IPS-15b (cell line): ENCODE data around the gene DRGX.

ENCODE experiments used
- H3K27me3 ChIP-seq: one replicate; pipeline ENCODE4 v1.6.1; 2013; ENCODE audit warnings: low read length; ENCODE audit not compliant: control insufficient read depth, insufficient read depth
- H3K36me3 ChIP-seq: one replicate; pipeline ENCODE4 v1.6.1; 2013; ENCODE audit warnings: low read length; ENCODE audit not compliant: control insufficient read depth, insufficient read depth
- H3K4me1 ChIP-seq: one replicate; pipeline ENCODE4 v1.6.1; 2013; ENCODE audit warnings: mild to moderate bottlenecking, low read length; ENCODE audit not compliant: control insufficient read depth, insufficient read depth
- H3K4me3 ChIP-seq: one replicate; pipeline ENCODE4 v1.5.1; 2013; ENCODE audit warnings: low read depth, low read length
- H3K9ac ChIP-seq: one replicate; pipeline ENCODE4 v1.6.1; 2013; ENCODE audit warnings: low read depth, mild to moderate bottlenecking, low read length
- H3K9me3 ChIP-seq: one replicate; pipeline ENCODE4 v1.6.1; 2013; ENCODE audit warnings: mild to moderate bottlenecking, low read length; ENCODE audit not compliant: control insufficient read depth, insufficient read depth

Gene DRGX

DNA sequence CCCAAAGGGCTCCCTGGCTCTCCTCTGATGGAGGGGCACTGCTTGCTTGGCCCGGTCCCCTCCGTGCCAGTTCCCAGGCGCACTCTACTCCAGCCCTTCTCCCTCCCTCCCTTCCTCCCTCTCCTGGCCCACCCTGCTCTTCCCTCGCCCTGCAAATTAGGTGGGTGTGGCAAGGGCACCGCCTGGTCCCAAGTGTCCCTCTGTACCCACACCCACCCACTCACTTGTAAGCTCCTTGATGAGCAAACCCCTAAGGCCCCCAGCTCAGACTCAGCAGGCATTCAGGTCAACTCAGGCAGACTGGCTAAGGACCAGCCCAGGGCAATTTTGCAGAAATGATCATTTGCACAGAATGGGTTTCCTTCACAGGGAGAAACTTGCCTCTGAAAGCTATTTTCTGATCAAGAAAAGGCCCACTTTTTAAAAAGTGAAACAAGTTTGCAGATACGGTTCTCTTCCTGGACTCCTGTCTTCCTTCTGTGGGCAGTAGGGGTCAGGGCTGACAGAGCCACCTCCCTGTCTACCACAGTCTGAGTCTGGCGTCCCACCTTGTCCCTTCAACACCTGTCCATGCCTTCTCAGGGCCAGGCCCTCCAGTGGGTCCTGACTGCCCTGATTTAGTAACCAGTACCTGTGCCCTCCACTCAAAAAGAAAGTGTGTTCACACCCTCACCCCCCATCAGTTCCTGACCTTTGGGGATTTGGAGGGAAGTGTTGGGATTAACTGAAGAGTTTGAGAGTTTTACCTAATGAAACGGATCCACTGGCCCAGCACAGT is 68.7 kb downstream of the DRGX start:
- no peak overlapping the region for H3K4me3 ChIP-seq
- H3K4me1 ChIP-seq, result no peaks in the 10 kb centered on the region
- H3K36me3 ChIP-seq, result no peaks in the 10 kb centered on the region
- no peaks in the 10 kb centered on the region for H3K27me3 ChIP-seq
- H3K9ac ChIP-seq, result no peak overlapping the region
- no peaks in the 10 kb centered on the region for H3K9me3 ChIP-seq

DNA sequence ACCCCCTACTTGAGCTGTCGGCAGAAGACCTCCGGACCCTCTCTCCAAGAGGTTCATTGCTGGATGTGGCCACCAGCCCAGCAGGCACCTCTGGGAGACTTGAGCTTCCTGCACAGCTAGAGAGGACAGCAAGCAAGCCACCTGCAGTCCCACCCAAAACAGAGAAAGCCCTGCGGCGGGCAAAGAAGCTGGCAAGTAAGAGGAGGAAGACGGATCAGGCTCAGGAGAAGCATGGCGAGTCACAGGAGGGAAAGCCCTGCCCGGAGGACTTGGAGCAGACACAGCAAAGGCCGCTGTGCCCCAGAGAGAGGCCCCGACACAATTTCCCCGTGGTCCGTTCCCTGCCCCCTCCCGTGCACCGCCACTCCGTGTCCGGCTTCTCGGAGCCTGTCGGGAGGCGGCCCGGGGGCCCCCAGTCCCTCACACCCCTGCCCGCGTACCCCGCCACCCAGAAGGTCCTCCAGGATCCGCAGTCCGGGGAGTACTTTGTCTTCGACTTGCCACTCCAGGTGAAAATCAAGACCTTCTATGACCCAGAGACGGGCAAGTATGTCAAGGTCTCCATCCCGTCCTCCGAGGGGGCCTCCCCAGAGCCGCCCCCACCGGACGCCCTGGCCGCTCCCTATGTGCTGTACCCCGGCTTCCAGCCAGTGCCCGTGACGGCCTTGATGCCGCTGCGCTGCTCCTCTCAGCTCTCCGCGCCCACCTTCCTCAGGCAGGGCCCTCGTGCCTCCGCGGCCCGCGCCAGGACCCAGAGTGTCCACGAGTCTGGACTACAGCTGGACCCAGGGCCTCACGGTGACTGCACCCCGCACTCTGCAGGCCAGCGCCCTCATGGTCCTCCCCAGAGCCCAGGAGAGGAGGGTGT is 69.7 kb downstream of the DRGX start:
- Histone ChIP-seq H3K4me1 (no peaks in the 10 kb centered on the region), H3K9me3 (no peaks in the 10 kb centered on the region), H3K4me3 (no peak overlapping the region), H3K9ac (no peak overlapping the region), H3K36me3 (no peaks in the 10 kb centered on the region), H3K27me3 (no peaks in the 10 kb centered on the region)

DNA sequence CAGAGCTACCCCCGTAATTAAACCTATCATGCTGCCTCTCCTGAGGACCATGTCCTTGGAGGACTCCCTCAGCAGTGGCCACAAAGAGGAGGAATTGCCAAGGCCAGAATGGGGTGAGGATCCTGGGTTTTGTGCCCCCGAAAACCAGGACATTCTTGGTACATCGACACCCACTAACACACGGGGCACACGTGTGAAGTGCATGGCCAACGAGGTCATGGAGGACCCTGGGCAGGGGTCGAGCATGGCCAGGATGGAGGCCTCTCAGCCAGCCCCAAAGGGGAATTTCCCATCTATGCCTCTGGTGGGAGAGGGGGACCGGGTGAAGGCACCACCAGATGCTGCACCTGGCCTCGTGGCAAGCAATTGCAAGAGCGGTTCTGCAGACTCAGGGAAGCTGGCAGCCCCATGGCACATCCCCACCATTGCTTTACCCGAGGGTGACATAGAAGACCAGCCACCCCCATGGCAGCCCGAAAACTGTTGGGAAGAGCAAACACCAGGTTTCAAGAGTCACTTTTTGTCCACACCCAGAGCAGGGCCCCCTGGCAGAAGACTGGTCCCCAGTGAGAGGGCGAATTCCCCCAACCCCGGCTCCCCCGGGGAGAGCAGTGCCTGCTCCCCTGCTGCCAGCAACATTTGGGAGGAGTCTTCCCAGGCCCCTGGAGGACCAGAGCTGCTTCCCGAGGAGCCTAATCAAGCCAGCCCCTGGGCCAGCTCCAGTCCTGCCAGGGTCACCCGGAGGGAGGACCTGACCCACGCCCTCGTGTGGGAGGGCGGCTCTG is 70.6 kb downstream of the DRGX start:
- H3K36me3 ChIP-seq, result no peaks in the 10 kb centered on the region
- no peak overlapping the region for H3K4me3 ChIP-seq
- no peaks in the 10 kb centered on the region for H3K4me1 ChIP-seq
- no peaks in the 10 kb centered on the region for H3K9me3 ChIP-seq
- H3K27me3 ChIP-seq, result no peaks in the 10 kb centered on the region
- no peak overlapping the region for H3K9ac ChIP-seq

DNA sequence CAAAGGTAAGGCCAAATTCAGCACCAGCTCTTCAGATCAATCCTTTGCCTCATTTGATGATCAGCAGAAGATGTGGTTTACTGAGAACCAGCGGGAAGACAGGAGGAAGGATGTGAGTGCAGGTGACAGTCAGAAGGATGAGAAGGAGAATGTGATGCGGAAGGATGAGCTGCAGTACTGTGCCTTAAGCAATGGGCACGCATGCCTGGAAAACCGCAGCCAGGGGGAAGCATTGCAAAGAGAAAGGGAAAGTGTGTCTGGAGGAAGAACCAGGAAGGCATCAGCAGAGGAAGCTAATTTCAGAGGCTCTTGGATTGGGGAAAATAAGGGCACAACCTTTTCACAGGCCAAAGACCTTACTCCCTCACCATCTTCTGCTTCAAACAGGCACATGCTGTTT is 71.2 kb downstream of the DRGX start:
- Histone ChIP-seq H3K27me3 (no peaks in the 10 kb centered on the region), H3K9me3 (no peaks in the 10 kb centered on the region), H3K4me1 (no peaks in the 10 kb centered on the region), H3K4me3 (no peak overlapping the region), H3K36me3 (no peaks in the 10 kb centered on the region), H3K9ac (no peak overlapping the region)

DNA sequence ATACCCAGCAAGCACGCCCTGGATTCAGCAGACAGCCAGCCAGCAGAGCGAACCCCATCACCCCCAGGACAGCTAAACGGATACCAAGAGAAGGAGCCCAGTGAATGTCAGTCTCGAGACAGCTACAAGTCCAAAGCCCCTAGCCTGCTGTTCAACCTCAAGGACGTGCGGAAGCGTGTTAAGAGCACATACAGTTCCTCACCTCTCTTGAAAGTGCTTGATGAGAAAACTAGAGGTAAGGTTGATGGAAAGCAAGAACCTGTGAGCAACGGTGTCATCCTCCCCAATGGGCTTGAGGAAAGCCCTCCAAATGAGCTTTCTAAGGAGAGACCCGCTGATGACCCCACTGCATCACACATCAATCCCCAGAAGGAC is 72.0 kb downstream of the DRGX start:
- H3K27me3 ChIP-seq, result no peaks in the 10 kb centered on the region
- no peaks in the 10 kb centered on the region for H3K36me3 ChIP-seq
- H3K4me3 ChIP-seq, result no peak overlapping the region
- no peaks in the 10 kb centered on the region for H3K4me1 ChIP-seq
- no peaks in the 10 kb centered on the region for H3K9me3 ChIP-seq
- H3K9ac ChIP-seq, result no peak overlapping the region

DNA sequence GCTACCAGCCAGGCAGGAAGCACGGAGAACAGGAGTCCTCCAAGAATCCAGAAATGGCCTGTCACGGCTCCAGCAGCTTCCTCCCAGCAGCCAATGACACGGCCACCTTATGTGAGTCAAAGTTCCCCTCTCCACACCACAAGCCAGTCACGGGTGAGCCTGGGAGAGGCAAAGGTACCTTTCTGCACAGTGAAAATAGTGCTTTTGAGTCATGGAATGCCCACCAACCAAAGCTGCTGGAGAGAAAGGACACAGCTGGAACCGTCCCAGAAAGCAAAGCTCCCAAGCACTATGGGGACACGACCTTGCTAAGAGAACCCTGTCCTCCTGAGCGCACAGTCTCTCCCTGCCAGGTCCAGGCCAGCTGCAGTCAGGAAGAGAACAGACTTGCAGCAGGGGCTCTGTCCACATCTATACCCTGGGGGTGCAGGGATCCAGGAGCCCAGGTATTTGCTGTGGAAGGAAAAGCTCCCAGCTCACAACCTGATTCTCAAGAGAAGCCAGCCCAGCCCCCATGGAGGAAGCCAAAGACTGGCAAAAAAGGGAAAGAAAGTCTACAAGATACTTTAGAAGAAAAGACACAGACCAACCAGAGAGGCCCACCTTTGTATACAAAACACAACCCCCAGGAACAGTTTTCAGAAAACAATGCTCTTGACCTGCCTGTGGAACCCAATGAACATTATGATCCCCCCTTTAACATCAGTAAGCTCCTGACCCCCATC is 72.6 kb downstream of the DRGX start:
- no peaks in the 10 kb centered on the region for H3K9me3 ChIP-seq
- no peak overlapping the region for H3K9ac ChIP-seq
- no peaks in the 10 kb centered on the region for H3K4me1 ChIP-seq
- H3K4me3 ChIP-seq, result no peak overlapping the region
- no peaks in the 10 kb centered on the region for H3K36me3 ChIP-seq
- no peaks in the 10 kb centered on the region for H3K27me3 ChIP-seq

DNA sequence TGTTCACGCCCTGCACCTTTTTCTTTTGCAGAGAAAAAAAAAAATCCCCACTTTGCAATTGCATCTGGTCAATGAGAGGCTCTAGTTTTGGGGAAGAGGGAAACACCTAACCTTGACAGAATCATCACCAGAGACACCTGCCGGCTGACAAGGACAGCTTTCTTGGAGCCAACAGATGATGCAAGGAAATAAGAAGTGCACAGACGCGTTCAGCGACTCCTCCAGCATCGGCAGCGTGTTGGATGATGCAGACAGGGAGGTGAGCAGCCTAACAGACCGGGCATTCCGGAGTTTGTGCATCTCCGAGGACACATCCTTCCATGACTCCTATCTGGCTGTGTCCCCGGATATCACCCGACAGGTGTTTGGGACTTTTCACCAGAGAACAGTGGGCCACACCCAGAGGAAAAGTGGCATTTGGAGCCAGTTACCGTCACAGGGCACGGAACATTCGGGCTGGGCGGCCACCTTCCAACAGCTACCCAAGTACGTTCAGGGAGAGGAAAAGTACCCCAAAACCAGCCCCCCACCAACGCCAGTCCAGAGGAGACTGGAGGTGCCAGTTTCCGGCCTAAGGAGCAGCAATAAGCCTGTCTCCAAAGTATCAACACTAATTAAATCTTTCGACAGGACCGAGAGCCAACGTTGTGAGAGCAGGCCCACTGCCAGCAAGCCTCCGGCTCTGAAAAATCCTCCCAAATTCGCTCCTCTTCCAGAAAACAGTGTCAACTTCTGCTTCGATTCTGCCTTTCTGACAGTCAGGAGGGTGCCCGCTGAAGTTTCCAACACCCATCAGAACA is 73.3 kb downstream of the DRGX start:
- no peaks in the 10 kb centered on the region for H3K4me1 ChIP-seq
- H3K36me3 ChIP-seq, result no peaks in the 10 kb centered on the region
- no peaks in the 10 kb centered on the region for H3K9me3 ChIP-seq
- H3K9ac ChIP-seq, result no peak overlapping the region
- H3K4me3 ChIP-seq, result no peak overlapping the region
- no peaks in the 10 kb centered on the region for H3K27me3 ChIP-seq

DNA sequence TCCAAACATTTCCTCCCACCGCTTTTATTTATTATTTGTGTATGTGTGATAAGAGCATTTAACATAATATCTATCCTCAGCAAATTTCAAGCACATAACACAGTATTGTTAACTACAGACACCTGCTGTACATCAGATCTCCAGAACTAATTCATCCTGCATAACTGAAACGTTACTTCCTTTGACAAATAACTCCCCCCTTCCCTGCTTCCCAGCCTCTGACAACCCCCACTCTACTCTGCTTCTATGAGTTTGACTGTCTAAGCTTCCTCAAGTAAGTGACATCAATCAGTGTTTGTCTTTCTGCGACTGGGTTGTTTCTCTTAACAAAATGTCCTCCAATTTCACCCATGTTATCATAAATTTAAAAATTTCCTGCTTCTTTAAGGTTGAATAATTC is 74.9 kb downstream of the DRGX start:
- no peaks in the 10 kb centered on the region for H3K9me3 ChIP-seq
- no peaks in the 10 kb centered on the region for H3K4me1 ChIP-seq

DNA sequence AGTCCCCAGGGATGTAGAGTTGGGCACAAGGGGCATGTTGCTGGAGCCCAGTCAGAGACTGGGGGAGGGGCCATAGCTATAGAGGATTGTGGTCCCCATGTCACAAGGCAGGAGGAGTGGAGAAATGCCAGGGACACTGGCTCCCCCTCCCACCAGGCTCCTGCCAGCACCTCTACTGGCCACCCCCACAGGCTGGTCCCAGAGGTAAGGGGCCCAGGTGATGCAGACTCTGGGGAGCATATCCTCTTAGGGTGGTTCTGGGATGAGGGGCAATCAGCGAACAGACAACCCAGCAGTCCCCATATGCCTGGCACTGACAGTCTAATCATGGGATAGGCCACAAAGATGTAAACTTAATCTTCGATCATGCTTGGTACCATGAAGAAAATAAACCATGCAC is 75.7 kb downstream of the DRGX start:
- Histone ChIP-seq H3K9me3 (no peaks in the 10 kb centered on the region), H3K27me3 (no peaks in the 10 kb centered on the region), H3K36me3 (no peaks in the 10 kb centered on the region)

More for the DNA sequence above, 74.9 kb downstream of the DRGX start:
- Histone ChIP-seq H3K36me3 (no peaks in the 10 kb centered on the region), H3K27me3 (no peaks in the 10 kb centered on the region), H3K9ac (no peak overlapping the region), H3K4me3 (no peak overlapping the region)

DNA sequence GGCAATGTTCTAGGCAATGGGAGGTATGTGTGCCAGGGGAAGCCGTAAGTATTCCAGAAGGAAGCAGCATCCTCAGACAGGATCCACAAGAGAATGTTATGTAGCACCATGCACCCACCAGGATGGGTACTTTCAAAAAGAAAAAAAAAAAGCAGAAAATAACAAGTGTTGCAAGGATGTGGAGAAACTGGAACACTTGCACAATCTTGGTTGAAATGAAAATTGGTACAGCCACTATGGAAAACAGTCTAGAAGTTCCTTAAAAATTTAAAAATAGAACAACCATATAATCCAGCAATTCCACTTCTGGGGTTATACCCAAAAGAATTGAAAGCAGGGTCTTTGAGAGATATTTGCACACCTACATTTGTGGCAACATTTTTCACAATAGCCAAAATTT is 76.7 kb downstream of the DRGX start:
- Histone ChIP-seq H3K27me3 (no peaks in the 10 kb centered on the region), H3K36me3 (no peaks in the 10 kb centered on the region), H3K4me3 (no peak overlapping the region), H3K9me3 (no peaks in the 10 kb centered on the region), H3K4me1 (no peaks in the 10 kb centered on the region), H3K9ac (no peak overlapping the region)

More for the DNA sequence above, 75.7 kb downstream of the DRGX start:
- H3K4me1 ChIP-seq, result no peaks in the 10 kb centered on the region
- no peak overlapping the region for H3K9ac ChIP-seq
- H3K4me3 ChIP-seq, result no peak overlapping the region
